Fibroblast of lung (primary cell): ENCODE data around the gene TSHR.

Source experiments
- CTCF ChIP-seq, 2 donors: IDR thresholded peaks in 1 of 2; conservative IDR thresholded peaks in 1 of 2; 1 replicate in 1 of 2; 2 replicates in 1 of 2; pipeline ENCODE4 v1.5.1; 2011 to 2012; ENCODE audit warnings: low read length in 2 of 2, control low read depth in 1 of 2, inconsistent platforms in 1 of 2, low read depth in 1 of 2, mild to moderate bottlenecking in 1 of 2
- EZH2 ChIP-seq: IDR thresholded peaks from 2 replicates; pipeline ENCODE4 v1.5.1; 2012; ENCODE audit warnings: low read length, control low read depth, mild to moderate bottlenecking; ENCODE audit errors: missing control alignments

GRCh38 chr14:80992580-80992979, 37.2 kb downstream of the TSHR start:
- TF ChIP-seq CTCF (conservative IDR thresholded peaks at IDR 0.05 in 1 of 2, IDR thresholded peaks at IDR 0.05 in 1 of 2; ENCODE audit: low read depth in 1 of 2, low read length in 2 of 2) = no peak
- TF ChIP-seq EZH2 = no peak
